ENCODE results near the gene HOXB1. TPM values are rescaled to one million over a fixed set of nuclear protein-coding genes. Genes with fewer than 3 reads are reported as not detected.

Gene HOXB1
- total and polyA plus RNA-seq, 2 of the 13 experiments (the other 11 are each of a cell fraction or from before 2014, with no cell fraction given): not detected

DNA sequence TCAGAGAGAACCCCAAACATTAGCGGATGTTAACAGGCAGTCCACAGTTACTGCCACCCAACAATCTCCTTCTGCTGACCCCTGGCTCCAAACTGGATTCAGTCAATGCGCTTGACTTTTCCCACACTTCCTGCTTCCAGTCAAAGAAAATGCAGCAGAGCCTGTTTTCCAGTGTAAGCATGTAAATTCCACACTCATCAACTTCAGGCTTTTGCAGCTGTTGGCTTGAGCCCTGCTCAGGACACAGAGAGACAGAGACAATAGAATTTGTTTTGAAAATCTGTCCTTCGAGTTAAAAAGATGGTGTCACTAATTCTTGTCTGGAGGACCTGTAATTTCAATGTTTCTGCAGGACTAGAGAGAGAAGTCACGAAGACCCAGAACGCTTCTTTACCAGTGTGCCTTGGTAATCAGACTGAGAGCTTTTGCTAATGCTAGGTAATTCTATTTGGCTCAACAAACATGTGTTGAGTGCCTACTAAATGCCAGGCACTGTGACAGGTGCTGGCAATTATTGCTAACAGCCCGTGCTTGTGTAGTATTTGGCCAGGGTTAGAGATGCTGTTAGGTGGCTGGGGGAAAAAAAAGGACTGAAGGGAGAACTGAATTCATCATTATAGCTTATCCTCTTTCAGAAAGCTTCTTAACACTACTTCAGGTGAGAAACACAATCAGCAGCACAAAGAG is 32.5 kb downstream of the HOXB1 start (continued):
- TF ChIP-seq, protein P1, sequence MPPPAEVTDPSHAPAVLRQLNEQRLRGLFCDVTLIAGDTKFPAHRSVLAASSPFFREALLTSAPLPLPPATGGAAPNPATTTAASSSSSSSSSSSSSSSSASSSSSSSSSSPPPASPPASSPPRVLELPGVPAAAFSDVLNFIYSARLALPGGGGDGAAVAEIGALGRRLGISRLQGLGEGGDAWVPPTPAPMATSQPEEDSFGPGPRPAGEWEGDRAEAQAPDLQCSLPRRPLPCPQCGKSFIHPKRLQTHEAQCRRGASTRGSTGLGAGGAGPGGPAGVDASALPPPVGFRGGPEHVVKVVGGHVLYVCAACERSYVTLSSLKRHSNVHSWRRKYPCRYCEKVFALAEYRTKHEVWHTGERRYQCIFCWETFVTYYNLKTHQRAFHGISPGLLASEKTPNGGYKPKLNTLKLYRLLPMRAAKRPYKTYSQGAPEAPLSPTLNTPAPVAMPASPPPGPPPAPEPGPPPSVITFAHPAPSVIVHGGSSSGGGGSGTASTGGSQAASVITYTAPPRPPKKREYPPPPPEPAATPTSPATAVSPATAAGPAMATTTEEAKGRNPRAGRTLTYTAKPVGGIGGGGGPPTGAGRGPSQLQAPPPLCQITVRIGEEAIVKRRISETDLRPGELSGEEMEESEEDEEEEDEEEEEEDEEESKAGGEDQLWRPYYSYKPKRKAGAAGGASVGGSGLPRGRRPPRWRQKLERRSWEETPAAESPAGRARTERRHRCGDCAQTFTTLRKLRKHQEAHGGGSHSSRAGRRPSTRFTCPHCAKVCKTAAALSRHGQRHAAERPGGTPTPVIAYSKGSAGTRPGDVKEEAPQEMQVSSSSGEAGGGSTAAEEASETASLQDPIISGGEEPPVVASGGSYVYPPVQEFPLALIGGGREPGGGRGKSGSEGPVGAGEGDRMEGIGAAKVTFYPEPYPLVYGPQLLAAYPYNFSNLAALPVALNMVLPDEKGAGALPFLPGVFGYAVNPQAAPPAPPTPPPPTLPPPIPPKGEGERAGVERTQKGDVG (CRISPR knock-in tag; IDR thresholded peaks at IDR 0.05; ENCODE audit: borderline replicate concordance): no peak
- TF ChIP-seq ARNT (IDR thresholded peaks at IDR 0.05): no peak
- TF ChIP-seq EP300 (IDR thresholded peaks at IDR 0.05; ENCODE audit: low read depth in 2 of 2, low read length in 2 of 2): no peak
- TF ChIP-seq EP300 (CRISPR knock-in tag; IDR thresholded peaks at IDR 0.05; ENCODE audit: borderline replicate concordance): no peak

DNA sequence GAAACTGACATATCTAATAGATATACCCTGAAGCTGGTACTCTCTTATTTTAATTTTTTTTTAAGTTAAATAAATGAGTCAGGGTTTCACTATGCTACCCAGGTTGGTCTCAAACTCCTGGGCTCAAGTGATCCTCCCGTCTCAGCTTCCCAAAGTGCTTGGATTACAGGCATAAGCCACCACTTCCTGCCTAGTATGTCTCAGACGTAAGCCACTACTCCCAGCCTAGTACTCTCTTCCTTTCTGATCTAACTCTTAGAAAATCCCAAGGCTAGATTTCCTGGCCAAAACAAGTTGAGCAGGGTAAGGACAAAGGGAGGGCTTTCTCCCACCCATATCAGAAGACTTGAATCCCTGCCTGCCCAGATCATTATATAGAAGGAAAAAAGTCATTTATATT is 33.7 kb downstream of the HOXB1 start:
- ATAC-seq: no peak
- Histone ChIP-seq H3K9me3 (ENCODE audit: low read length) (no peaks in the 10 kb centered on the region), H3K4me3 (replicated peaks in 1 of 3; ENCODE audit: insufficient read depth in 1 of 3, low read depth in 2 of 3, low read length in 3 of 3) (no peak overlapping the region), H3K4me2 (ENCODE audit: low read depth, low read length) (no peak overlapping the region), H3K27me3 (ENCODE audit: control insufficient read depth in 1 of 2, insufficient read depth in 2 of 2, low read length in 2 of 2) (peaks cover 4 to 45% of the 10 kb centered on the region in 2 experiments; a peak in 4 of 5 replicates), H3K27ac (ENCODE audit: extremely low read length, insufficient read depth, low read length) (no peak overlapping the region), H3K79me2 (ENCODE audit: insufficient read depth, low read length) (no peaks in the 10 kb centered on the region), H4K20me1 (ENCODE audit: insufficient read depth, low read length) (no peaks in the 10 kb centered on the region), H3K36me3 (replicated peaks in 1 of 2; ENCODE audit: control insufficient read depth in 1 of 2, insufficient read depth in 2 of 2, low read length in 2 of 2) (no peaks in the 10 kb centered on the region), H2AFZ (ENCODE audit: low read length) (no peak overlapping the region), H3K4me1 (ENCODE audit: insufficient read depth, low read length) (no peaks in the 10 kb centered on the region), H3K9ac (ENCODE audit: insufficient read depth, low read depth, low read length) (no peak overlapping the region)
- DNase-seq (ENCODE audit: low spot score): no peak
- in situ Hi-C loops (cut with HindIII; ENCODE audit: extremely low pct_ligation_motif_present, low pct_unique_long_range_greater_than_20kb) (no loop called here), intact Hi-C loops (cut with micrococcal nuclease; ENCODE audit: unreplicated experiment) (no loop called here)
- no peak for FAIRE-seq
- no TSS peak for BruUV-seq (replicated peaks)
- CTCF ChIA-PET (ENCODE audit: low intra/inter-chr PET ratio, low total read pairs): no interaction called here
- 3% methylated on average over 2 of the region's 2 CpGs for WGBS (ENCODE audit: low lambda C conversion rate)
- POLR2A ChIA-PET: no interaction called here
- TF ChIP-seq ZNF333 (CRISPR knock-in tag; IDR thresholded peaks at IDR 0.05; ENCODE audit: borderline replicate concordance): no peak
- no peak for TF ChIP-seq ZNF225 (CRISPR knock-in tag; IDR thresholded peaks at IDR 0.05)
- TF ChIP-seq, protein P2, sequence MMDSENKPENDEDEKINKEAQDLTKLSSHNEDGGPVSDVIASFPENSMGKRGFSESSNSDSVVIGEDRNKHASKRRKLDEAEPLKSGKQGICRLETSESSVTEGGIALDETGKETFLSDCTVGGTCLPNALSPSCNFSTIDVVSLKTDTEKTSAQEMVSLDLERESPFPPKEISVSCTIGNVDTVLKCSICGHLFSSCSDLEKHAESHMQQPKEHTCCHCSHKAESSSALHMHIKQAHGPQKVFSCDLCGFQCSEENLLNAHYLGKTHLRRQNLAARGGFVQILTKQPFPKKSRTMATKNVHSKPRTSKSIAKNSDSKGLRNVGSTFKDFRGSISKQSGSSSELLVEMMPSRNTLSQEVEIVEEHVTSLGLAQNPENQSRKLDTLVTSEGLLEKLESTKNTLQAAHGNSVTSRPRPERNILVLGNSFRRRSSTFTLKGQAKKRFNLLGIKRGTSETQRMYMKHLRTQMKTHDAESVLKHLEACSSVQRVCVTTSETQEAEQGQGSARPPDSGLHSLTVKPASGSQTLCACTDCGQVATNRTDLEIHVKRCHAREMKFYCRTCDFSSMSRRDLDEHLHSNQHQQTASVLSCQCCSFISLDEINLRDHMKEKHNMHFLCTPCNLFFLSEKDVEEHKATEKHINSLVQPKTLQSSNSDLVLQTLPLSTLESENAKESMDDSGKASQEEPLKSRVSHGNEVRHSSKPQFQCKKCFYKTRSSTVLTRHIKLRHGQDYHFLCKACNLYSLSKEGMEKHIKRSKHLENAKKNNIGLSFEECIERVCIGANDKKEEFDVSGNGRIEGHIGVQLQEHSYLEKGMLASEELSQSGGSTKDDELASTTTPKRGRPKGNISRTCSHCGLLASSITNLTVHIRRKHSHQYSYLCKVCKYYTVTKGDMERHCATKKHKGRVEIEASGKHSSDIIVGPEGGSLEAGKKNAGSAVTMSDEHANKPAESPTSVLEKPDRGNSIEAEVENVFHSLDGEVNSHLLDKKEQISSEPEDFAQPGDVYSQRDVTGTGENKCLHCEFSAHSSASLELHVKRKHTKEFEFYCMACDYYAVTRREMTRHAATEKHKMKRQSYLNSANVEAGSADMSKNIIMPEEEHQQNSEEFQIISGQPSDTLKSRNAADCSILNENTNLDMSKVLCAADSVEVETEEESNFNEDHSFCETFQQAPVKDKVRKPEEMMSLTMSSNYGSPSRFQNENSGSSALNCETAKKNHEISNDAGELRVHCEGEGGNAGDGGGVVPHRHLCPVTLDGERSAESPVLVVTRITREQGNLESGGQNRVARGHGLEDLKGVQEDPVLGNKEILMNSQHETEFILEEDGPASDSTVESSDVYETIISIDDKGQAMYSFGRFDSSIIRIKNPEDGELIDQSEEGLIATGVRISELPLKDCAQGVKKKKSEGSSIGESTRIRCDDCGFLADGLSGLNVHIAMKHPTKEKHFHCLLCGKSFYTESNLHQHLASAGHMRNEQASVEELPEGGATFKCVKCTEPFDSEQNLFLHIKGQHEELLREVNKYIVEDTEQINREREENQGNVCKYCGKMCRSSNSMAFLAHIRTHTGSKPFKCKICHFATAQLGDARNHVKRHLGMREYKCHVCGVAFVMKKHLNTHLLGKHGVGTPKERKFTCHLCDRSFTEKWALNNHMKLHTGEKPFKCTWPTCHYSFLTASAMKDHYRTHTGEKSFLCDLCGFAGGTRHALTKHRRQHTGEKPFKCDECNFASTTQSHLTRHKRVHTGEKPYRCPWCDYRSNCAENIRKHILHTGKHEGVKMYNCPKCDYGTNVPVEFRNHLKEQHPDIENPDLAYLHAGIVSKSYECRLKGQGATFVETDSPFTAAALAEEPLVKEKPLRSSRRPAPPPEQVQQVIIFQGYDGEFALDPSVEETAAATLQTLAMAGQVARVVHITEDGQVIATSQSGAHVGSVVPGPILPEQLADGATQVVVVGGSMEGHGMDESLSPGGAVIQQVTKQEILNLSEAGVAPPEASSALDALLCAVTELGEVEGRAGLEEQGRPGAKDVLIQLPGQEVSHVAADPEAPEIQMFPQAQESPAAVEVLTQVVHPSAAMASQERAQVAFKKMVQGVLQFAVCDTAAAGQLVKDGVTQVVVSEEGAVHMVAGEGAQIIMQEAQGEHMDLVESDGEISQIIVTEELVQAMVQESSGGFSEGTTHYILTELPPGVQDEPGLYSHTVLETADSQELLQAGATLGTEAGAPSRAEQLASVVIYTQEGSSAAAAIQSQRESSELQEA (CRISPR knock-in tag; IDR thresholded peaks at IDR 0.05; ENCODE audit: not compliant biosample characterization): no peak
- TF ChIP-seq, protein P3, sequence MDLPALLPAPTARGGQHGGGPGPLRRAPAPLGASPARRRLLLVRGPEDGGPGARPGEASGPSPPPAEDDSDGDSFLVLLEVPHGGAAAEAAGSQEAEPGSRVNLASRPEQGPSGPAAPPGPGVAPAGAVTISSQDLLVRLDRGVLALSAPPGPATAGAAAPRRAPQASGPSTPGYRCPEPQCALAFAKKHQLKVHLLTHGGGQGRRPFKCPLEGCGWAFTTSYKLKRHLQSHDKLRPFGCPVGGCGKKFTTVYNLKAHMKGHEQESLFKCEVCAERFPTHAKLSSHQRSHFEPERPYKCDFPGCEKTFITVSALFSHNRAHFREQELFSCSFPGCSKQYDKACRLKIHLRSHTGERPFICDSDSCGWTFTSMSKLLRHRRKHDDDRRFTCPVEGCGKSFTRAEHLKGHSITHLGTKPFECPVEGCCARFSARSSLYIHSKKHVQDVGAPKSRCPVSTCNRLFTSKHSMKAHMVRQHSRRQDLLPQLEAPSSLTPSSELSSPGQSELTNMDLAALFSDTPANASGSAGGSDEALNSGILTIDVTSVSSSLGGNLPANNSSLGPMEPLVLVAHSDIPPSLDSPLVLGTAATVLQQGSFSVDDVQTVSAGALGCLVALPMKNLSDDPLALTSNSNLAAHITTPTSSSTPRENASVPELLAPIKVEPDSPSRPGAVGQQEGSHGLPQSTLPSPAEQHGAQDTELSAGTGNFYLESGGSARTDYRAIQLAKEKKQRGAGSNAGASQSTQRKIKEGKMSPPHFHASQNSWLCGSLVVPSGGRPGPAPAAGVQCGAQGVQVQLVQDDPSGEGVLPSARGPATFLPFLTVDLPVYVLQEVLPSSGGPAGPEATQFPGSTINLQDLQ (CRISPR knock-in tag; IDR thresholded peaks at IDR 0.05): no peak
